Coronary artery (tissue), 2 donors: Measurements from ENCODE around the gene PRSS2.
"Not testable (repeated sequence)": the region's sequence is repeated elsewhere in the genome, so short reads cannot be mapped to it uniquely, and the experiment has no call there.

Experiments used
- DNase-seq: peaks from one replicate; pipeline ENCODE4 v3.0.0-alpha.2; 2017; ENCODE audit warnings: low spot score
- H3K27ac ChIP-seq, 2 donors: fragments of 200-600 bp; sonication (generic); one replicate each; pipeline ENCODE4 v1.5.1; 2016 to 2019
- H3K4me3 ChIP-seq: fragments of 200-600 bp; sonication (generic); 2 replicates; pipeline ENCODE4 v1.5.1; 2016; ENCODE audit warnings: mild to moderate bottlenecking, moderate library complexity
- CTCF ChIP-seq: fragments of 200-600 bp; sonication (generic); IDR thresholded peaks from one replicate; pipeline ENCODE4 v1.5.1; 2019; ENCODE audit warnings: antibody characterized with exemption

Gene PRSS2

DNA sequence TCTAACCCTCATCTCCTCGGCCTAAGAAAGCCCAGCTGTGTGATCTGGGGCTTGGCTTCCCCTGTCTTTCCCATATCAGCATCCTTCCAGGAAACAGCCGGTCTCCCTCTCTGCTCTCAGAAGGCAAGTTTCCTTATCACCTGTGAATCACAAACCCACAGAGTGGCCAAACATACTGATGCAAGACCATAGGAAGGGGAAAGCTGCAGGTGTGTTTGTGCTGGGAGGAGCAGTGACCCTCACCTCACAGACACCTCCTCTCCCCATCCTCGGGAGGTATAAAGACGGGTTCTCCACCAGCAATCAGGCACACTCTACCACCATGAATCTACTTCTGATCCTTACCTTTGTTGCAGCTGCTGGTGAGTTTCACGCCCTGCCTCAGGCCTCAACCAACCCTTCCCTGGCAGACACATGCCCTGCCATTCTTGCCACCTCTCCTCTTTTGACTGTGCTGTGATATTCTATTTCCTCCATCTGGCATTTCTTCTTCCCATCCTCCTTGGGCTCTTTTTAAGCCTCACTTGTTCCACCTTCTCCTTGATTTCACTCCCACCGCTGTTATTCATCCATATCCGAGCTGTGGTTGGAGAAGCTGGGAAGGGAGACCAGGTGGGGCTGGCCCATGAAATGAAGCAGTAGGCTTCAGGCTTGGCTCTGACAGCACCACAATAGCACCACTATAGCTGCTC is at the start of gene PRSS2:
Gene PRSS2, plus strand, starts transcription at position 310 of the 692 bp plus-strand sequence. Its CDS starts 13 bp downstream, at position 323.
- no peak for DNase-seq
- Histone ChIP-seq H3K27ac (no peak within 1 kb of the TSS), H3K4me3 (no peak within 1 kb of the TSS)
- TF ChIP-seq CTCF: no peak

DNA sequence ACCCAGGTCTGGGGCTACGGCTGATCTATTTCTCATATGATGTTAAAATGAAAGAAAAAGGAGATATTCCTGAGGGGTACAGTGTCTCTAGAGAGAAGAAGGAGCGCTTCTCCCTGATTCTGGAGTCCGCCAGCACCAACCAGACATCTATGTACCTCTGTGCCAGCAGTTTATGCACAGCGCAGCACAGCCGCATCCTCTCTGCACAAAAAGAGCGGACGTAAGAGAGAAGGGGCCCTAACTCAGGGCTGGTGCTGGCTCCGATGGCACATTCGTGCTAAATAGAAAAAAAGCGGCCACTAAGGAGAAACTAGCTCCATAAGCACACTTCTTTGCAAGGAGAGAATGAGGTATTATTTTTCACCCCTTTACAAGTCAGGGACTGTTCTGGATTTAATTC is 49.8 kb upstream of the PRSS2 start:
- Histone ChIP-seq H3K27ac (no peak overlapping the region), H3K4me3 (no peak overlapping the region)
- DNase-seq: no peak
- no peak for TF ChIP-seq CTCF

DNA sequence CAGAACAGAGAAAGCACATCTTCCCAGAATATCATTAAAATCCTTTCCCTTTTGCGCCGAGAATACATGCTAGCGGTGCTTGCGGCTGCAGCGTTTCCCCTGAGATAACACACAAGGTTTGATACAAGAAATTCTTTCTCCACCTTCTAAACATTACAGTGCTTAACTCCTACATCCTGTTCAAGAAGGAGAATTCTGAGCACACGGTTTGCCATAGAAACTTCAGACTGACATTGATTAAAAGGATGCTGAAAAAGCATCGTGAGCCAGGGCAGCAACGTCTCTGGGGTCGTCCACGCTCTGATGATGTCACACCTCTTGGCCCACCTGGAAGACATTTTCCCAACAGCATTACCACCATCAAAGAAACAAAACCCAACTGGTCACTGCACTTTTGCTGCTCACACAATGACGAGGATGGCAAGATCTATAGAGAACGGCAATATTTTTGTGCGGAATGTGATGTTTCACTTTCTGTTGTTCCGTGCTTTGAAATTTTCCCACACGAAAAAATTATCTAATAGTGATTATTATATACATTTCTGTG is 48.4 kb upstream of the PRSS2 start:
- TF ChIP-seq CTCF: no peak
- no peak overlapping the region for H3K27ac ChIP-seq
- DNase-seq: no peak
- H3K4me3 ChIP-seq: no peak overlapping the region

GRCh38 chr7:142733271-142733670 is 37.5 kb upstream of the PRSS2 start:
- H3K4me3 ChIP-seq: no peak overlapping the region
- no peak for DNase-seq
- no peak overlapping the region for H3K27ac ChIP-seq
- no peak for TF ChIP-seq CTCF

DNA sequence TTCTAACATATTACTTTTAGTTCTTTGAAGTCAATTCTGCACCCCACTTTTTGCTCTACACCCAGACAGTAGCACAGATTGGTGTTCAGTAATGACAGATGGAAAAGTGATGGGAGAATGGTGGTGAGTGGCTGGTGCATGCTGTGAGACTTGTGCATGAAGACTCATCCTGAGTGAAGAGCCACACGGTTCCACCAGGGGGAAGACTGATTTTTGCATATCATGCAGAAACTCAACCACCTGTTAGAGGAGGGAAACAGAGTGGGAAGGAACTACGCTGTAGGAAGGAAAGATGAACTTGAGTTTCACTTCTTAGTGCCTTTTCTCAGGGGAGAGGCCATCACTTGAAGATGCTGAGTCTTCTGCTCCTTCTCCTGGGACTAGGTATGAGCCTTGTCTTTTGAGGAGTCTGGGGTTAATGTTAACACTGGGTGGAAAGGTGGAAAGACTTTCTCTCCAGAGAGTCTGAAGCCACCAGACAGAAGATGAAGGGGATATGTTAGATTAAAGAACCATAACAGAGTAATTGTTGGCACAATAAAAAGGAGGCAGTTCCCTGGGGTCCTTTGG is 30.8 kb upstream of the PRSS2 start:
- TF ChIP-seq CTCF: no peak
- no peak for DNase-seq
- Histone ChIP-seq H3K27ac (no peak overlapping the region), H3K4me3 (no peak overlapping the region)

- TF ChIP-seq CTCF: no peak
- no peak for DNase-seq
- Histone ChIP-seq H3K27ac (peak overlapping the region in 1 of 2 donors; percentile 62), H3K4me3 (no peak overlapping the region)
Measured at GRCh38 chr7:142740786-142741185, 30.0 kb upstream of the PRSS2 start.

DNA sequence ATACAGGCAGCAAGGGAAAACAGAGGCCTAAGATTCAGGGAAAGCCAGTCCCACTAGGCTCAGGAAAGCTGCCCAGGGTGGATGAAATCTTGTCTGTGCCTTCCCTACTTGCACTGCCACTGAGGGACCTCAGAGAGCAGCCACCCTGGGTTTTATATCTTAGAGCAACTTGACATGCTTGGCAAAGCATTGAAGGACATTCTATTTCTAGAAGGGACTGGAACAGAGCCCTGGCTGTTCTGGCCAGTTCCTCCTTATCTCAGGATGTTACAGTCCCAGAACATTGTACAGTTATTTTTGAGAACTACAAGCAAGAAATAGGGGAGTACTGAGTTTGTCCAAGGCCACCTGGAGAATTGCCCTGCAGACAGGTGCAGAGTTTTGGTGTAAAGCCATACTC is 28.8 kb upstream of the PRSS2 start:
- H3K4me3 ChIP-seq, DNase-seq: not testable (repeated sequence)
- H3K27ac ChIP-seq: peak overlapping the region; percentile 30 to 62
